NCI-H2171 (cell line): ENCODE results near the gene POLD1.
"Not testable (repeated sequence)": the region's sequence is repeated elsewhere in the genome, so short reads cannot be mapped to it uniquely, and the experiment has no call there.

Experiments used
- DNase-seq: peaks from one replicate; lab custom pipeline; 2025; lab: John Stamatoyannopoulos, UW

The POLD1 gene

GRCh38 chr19:50435627-50436026 is 51.5 kb downstream of the POLD1 start:
- DNase-seq, result no peak

- no peak for DNase-seq
These were observed 53.8 kb downstream of the POLD1 start for GRCh38 chr19:50437862-50438449.

GRCh38 chr19:50439130-50439529 is 55.0 kb downstream of the POLD1 start:
- not testable (repeated sequence) for DNase-seq

- DNase-seq, result no peak
These were observed 59.9 kb downstream of the POLD1 start for GRCh38 chr19:50444059-50444458.

- no peak for DNase-seq
These were observed 62.9 kb downstream of the POLD1 start for GRCh38 chr19:50447053-50447452.

- no peak for DNase-seq
These were observed 63.6 kb downstream of the POLD1 start for GRCh38 chr19:50447750-50448149.

- no peak for DNase-seq
These were observed 65.2 kb downstream of the POLD1 start for GRCh38 chr19:50449236-50449899.

GRCh38 chr19:50450369-50451222 is 66.4 kb downstream of the POLD1 start:
- DNase-seq, result no peak

- no peak for DNase-seq
These were observed 67.0 kb downstream of the POLD1 start for GRCh38 chr19:50451223-50451534.

GRCh38 chr19:50453243-50453642 is 69.1 kb downstream of the POLD1 start:
- no peak for DNase-seq

GRCh38 chr19:50455992-50456391 is 71.8 kb downstream of the POLD1 start:
- DNase-seq, result no peak

- DNase-seq, result no peak
These were observed 73.2 kb downstream of the POLD1 start for GRCh38 chr19:50457300-50457699.

GRCh38 chr19:50458396-50459066 is 74.4 kb downstream of the POLD1 start:
- DNase-seq, result no peak

- DNase-seq, result no peak
These were observed 74.9 kb downstream of the POLD1 start for GRCh38 chr19:50459067-50459456.

- DNase-seq, result no peak
These were observed 75.5 kb downstream of the POLD1 start for GRCh38 chr19:50459638-50460037.

GRCh38 chr19:50460161-50460765 is 76.1 kb downstream of the POLD1 start:
- DNase-seq, result no peak

GRCh38 chr19:50461066-50461875 is 77.1 kb downstream of the POLD1 start:
- DNase-seq, result peak; percentile 29

GRCh38 chr19:50462970-50463369 is 78.8 kb downstream of the POLD1 start:
- no peak for DNase-seq

GRCh38 chr19:50464348-50464747 is 80.2 kb downstream of the POLD1 start:
- DNase-seq, result no peak

- no peak for DNase-seq
These were observed 80.9 kb downstream of the POLD1 start for GRCh38 chr19:50465000-50465399.

GRCh38 chr19:50465986-50466705 is 82.0 kb downstream of the POLD1 start:
- no peak for DNase-seq
